NK-92 (cell line): ENCODE results near the gene OMA1.

Experiments used
- DNase-seq: peaks from one replicate; lab custom pipeline; 2025; ENCODE audit not compliant: unreplicated experiment; lab: John Stamatoyannopoulos, UW

The OMA1 gene

GRCh38 chr1:58465176-58465575, 81.3 kb downstream of the OMA1 start:
- no peak for DNase-seq

- no peak for DNase-seq
Observed at GRCh38 chr1:58460469-58460868, 86.1 kb downstream of the OMA1 start.

- no peak for DNase-seq
Observed at GRCh38 chr1:58459911-58460310, 86.6 kb downstream of the OMA1 start.

GRCh38 chr1:58457023-58457635, 89.4 kb downstream of the OMA1 start:
- no peak for DNase-seq

GRCh38 chr1:58456470-58456869, 90.1 kb downstream of the OMA1 start:
- no peak for DNase-seq

GRCh38 chr1:58454807-58455206, 91.7 kb downstream of the OMA1 start:
- DNase-seq = no peak

- no peak for DNase-seq
Observed at GRCh38 chr1:58454385-58454784, 92.1 kb downstream of the OMA1 start.

GRCh38 chr1:58451560-58452191, 94.8 kb downstream of the OMA1 start:
- no peak for DNase-seq

- no peak for DNase-seq
Observed at GRCh38 chr1:58447886-58448285, 98.6 kb downstream of the OMA1 start.

GRCh38 chr1:58447042-58447441, 99.5 kb downstream of the OMA1 start:
- no peak for DNase-seq

GRCh38 chr1:58446368-58446767, 100.2 kb downstream of the OMA1 start:
- no peak for DNase-seq

GRCh38 chr1:58443986-58444868, 102.3 kb downstream of the OMA1 start:
- no peak for DNase-seq

GRCh38 chr1:58442114-58442513, 104.4 kb downstream of the OMA1 start:
- no peak for DNase-seq

GRCh38 chr1:58441699-58442098, 104.8 kb downstream of the OMA1 start:
- no peak for DNase-seq

GRCh38 chr1:58440696-58441095, 105.8 kb downstream of the OMA1 start:
- DNase-seq = no peak

- no peak for DNase-seq
Observed at GRCh38 chr1:58439946-58440345, 106.6 kb downstream of the OMA1 start.

GRCh38 chr1:58438468-58438867, 108.1 kb downstream of the OMA1 start:
- no peak for DNase-seq

GRCh38 chr1:58437623-58438022, 108.9 kb downstream of the OMA1 start:
- no peak for DNase-seq

GRCh38 chr1:58436615-58437297, 109.8 kb downstream of the OMA1 start:
- no peak for DNase-seq

- DNase-seq = no peak
Observed at GRCh38 chr1:58435376-58435775, 111.2 kb downstream of the OMA1 start.

GRCh38 chr1:58434607-58435006, 111.9 kb downstream of the OMA1 start:
- DNase-seq = no peak
